Gastroesophageal sphincter (tissue), 3 donors: ENCODE results near the gene SCARB1.
A peak's percentile ranks its signal among the peaks of the same experiment; 100 is the strongest.

Source experiments
- POLR2AphosphoS5 ChIP-seq: sonication (generic); formaldehyde crosslinking; IDR thresholded peaks from one replicate; pipeline ENCODE4 v1.6.1; 2017; ENCODE audit warnings: antibody characterized with exemption
- TF ChIP-seq, protein P1 (sequence below), 4 experiments: fragments of 200-600 bp in 2 of 4; fragments of 450-650 bp in 2 of 4; sonication (generic) in 1 of 4; IDR thresholded peaks; one replicate each; pipeline ENCODE4 v1.5.1; 2017 to 2019; ENCODE audit warnings: antibody characterized with exemption in 4 of 4, mild to moderate bottlenecking in 2 of 4, moderate library complexity in 2 of 4

DNA sequence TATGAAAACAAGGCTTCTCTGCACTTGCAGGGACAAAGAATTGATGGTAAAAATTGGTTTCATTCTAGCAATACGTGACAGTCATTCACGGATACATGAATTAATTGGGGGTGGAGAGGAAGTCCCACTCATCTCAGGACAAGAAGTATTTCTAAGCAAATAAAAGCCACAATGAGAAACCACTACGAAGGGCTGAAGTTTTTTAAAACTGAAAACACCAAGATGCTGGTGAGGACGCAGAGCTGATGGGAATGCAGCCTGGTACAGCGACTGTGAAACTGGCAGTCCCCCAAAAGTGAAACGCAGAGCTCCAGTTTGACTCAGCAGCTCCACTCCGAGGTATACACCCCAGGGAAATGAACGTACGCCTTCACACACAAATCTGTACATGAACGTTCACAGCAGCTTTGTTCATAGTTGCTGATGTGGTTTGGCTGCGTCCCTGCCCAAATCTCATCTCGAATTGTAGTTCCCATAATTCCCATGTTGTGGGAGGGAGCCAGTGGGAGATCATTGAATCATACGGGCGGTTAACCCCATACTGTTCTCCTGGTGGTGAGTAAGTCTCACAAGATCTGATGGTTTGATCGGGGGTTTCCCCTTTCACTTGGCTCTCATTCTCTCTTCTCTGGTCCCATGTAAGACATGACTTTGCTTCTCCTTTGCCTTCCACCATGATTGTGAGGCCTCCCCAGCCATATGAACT lies 89.0 kb downstream of the SCARB1 start:
- TF ChIP-seq, protein P1, sequence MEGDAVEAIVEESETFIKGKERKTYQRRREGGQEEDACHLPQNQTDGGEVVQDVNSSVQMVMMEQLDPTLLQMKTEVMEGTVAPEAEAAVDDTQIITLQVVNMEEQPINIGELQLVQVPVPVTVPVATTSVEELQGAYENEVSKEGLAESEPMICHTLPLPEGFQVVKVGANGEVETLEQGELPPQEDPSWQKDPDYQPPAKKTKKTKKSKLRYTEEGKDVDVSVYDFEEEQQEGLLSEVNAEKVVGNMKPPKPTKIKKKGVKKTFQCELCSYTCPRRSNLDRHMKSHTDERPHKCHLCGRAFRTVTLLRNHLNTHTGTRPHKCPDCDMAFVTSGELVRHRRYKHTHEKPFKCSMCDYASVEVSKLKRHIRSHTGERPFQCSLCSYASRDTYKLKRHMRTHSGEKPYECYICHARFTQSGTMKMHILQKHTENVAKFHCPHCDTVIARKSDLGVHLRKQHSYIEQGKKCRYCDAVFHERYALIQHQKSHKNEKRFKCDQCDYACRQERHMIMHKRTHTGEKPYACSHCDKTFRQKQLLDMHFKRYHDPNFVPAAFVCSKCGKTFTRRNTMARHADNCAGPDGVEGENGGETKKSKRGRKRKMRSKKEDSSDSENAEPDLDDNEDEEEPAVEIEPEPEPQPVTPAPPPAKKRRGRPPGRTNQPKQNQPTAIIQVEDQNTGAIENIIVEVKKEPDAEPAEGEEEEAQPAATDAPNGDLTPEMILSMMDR (IDR thresholded peaks at IDR 0.05), result peak in 1 of 4 experiments; percentile 10
- no peak for TF ChIP-seq POLR2AphosphoS5
